D341Med (cell line): ENCODE measurements around the gene DUSP11.
"Not testable (repeated sequence)": the region's sequence is repeated elsewhere in the genome, so short reads cannot be mapped to it uniquely, and the experiment has no call there.

Experiments used
- DNase-seq: peaks from one replicate; pipeline ENCODE4 v3.0.0; 2012; ENCODE audit warnings: low spot score

Gene DUSP11

GRCh38 chr2:73717695-73718094 is 62.2 kb downstream of the DUSP11 start:
- DNase-seq = not testable (repeated sequence)

GRCh38 chr2:73717251-73717606 is 62.7 kb downstream of the DUSP11 start:
- DNase-seq = no peak

GRCh38 chr2:73716543-73717250 is 63.2 kb downstream of the DUSP11 start:
- no peak for DNase-seq

- no peak for DNase-seq
Measured at GRCh38 chr2:73714091-73714490, 65.8 kb downstream of the DUSP11 start.
